ENCODE results near the gene TNFRSF1B. TPM values are rescaled to one million over a fixed set of nuclear protein-coding genes. Genes with fewer than 3 reads are reported as not detected.

Gene TNFRSF1B
- total RNA-seq, 2 experiments from 2014 or later, result 173 to 191 TPM

GRCh38 chr1:12129624-12130023 is 37.2 kb upstream of the TNFRSF1B start:
- DNase-seq (no peak), ATAC-seq (no peak)
- ChIA-PET POLR2A (interaction anchor here (0.8 to 1.1 kb wide), 3 partner anchors 14 to 48 kb away, joined by 3 read pairs; no protein-coding TSS in a partner anchor), CTCF (no interaction called here)
- intact Hi-C loops (cut with micrococcal nuclease), result loop anchor here (5.0 kb wide), 2 partner anchors 33 to 48 kb away; no protein-coding TSS in a partner anchor
- Mint-ChIP-seq H3K9me3 (no peaks in the 10 kb centered on the region), H3K4me3 (no peak overlapping the region), H3K27ac (peak overlapping the region; percentile 67), H3K4me1 (ENCODE audit: low read depth) (peaks cover 71% of the 10 kb centered on the region), H3K36me3 (ENCODE audit: low read depth) (no peaks in the 10 kb centered on the region), H3K27me3 (no peaks in the 10 kb centered on the region)
- no peak for TF ChIP-seq CTCF (IDR thresholded peaks at IDR 0.05)

- H3K4me3 Mint-ChIP-seq, result no peak overlapping the region
- no peaks in the 10 kb centered on the region for H3K27me3 Mint-ChIP-seq
- CTCF ChIA-PET, result no interaction called here
These were observed 36.2 kb upstream of the TNFRSF1B start for GRCh38 chr1:12130466-12131130.

GRCh38 chr1:12132078-12132477 is 34.7 kb upstream of the TNFRSF1B start:
- peak overlapping the region; percentile 42 for H3K27ac Mint-ChIP-seq
- no peaks in the 10 kb centered on the region for H3K36me3 Mint-ChIP-seq (ENCODE audit: low read depth)
- DNase-seq (no peak), ATAC-seq (no peak)
- H3K4me1 Mint-ChIP-seq (ENCODE audit: low read depth), result peaks cover 48% of the 10 kb centered on the region
- no peak for TF ChIP-seq CTCF (IDR thresholded peaks at IDR 0.05)
- POLR2A ChIA-PET, result interaction anchor here (0.7 to 1.6 kb wide), 2 partner anchors 33 to 224 kb away, joined by 3 to 6 read pairs; no protein-coding TSS in a partner anchor
- CTCF ChIA-PET, result interaction anchor here (0.8 to 0.9 kb wide), 2 partner anchors 10 to 25 kb away, joined by 3 to 6 read pairs; no protein-coding TSS in a partner anchor
- intact Hi-C loops (cut with micrococcal nuclease), result no loop called here
- no peaks in the 10 kb centered on the region for H3K9me3 Mint-ChIP-seq
- no peaks in the 10 kb centered on the region for H3K27me3 Mint-ChIP-seq
- H3K4me3 Mint-ChIP-seq, result no peak overlapping the region

More at GRCh38 chr1:12130466-12131130, 36.2 kb upstream of the TNFRSF1B start:
- H3K4me1 Mint-ChIP-seq (ENCODE audit: low read depth), result peaks cover 62% of the 10 kb centered on the region
- H3K9me3 Mint-ChIP-seq, result no peaks in the 10 kb centered on the region
- DNase-seq (no peak), ATAC-seq (no peak)
- intact Hi-C loops (cut with micrococcal nuclease), result no loop called here
- H3K36me3 Mint-ChIP-seq (ENCODE audit: low read depth), result no peaks in the 10 kb centered on the region
- POLR2A ChIA-PET, result interaction anchor here (0.6 to 1.1 kb wide), 5 partner anchors 13 to 135 kb away, joined by 3 read pairs; no protein-coding TSS in a partner anchor
- no peak for TF ChIP-seq CTCF (IDR thresholded peaks at IDR 0.05)
- peak overlapping the region; percentile 66 for H3K27ac Mint-ChIP-seq

GRCh38 chr1:12134716-12135115 is 32.1 kb upstream of the TNFRSF1B start:
- H3K27me3 Mint-ChIP-seq, result no peaks in the 10 kb centered on the region
- TF ChIP-seq CTCF (IDR thresholded peaks at IDR 0.05), result no peak
- H3K4me3 Mint-ChIP-seq, result no peak overlapping the region
- no peaks in the 10 kb centered on the region for H3K9me3 Mint-ChIP-seq
- POLR2A ChIA-PET, result interaction anchor here (0.6 to 1.6 kb wide), 7 partner anchors 10 to 44 kb away, joined by 3 to 4 read pairs (median 3); no protein-coding TSS in a partner anchor
- no peaks in the 10 kb centered on the region for H3K36me3 Mint-ChIP-seq (ENCODE audit: low read depth)
- no peak overlapping the region for H3K27ac Mint-ChIP-seq
- DNase-seq (no peak), ATAC-seq (no peak)
- CTCF ChIA-PET, result interaction anchor here (0.7 to 1.7 kb wide), 5 partner anchors 10 to 21 kb away, joined by 3 to 11 read pairs (median 3); no protein-coding TSS in a partner anchor
- intact Hi-C loops (cut with micrococcal nuclease), result no loop called here
- peaks cover 28% of the 10 kb centered on the region for H3K4me1 Mint-ChIP-seq (ENCODE audit: low read depth)

- Mint-ChIP-seq H3K4me3 (no peak overlapping the region), H3K4me1 (ENCODE audit: low read depth) (peaks cover 22% of the 10 kb centered on the region), H3K27ac (no peak overlapping the region), H3K27me3 (no peaks in the 10 kb centered on the region), H3K36me3 (ENCODE audit: low read depth) (no peaks in the 10 kb centered on the region), H3K9me3 (no peaks in the 10 kb centered on the region)
- ATAC-seq, result no peak
- intact Hi-C loops (cut with micrococcal nuclease), result no loop called here
- POLR2A ChIA-PET, result interaction anchor here (0.6 to 1.4 kb wide), 4 partner anchors 9 to 15 kb away, joined by 4 read pairs; no protein-coding TSS in a partner anchor
- CTCF ChIA-PET, result interaction anchor here (1.1 kb wide), 1 partner anchor 20 kb away, joined by 3 read pairs; no protein-coding TSS in a partner anchor
- TF ChIP-seq CTCF (IDR thresholded peaks at IDR 0.05), result no peak
- DNase-seq, result no peak
These were observed 31.2 kb upstream of the TNFRSF1B start for GRCh38 chr1:12135612-12136011.
